ENCODE results near the gene SULT4A1.

Gene SULT4A1

DNA sequence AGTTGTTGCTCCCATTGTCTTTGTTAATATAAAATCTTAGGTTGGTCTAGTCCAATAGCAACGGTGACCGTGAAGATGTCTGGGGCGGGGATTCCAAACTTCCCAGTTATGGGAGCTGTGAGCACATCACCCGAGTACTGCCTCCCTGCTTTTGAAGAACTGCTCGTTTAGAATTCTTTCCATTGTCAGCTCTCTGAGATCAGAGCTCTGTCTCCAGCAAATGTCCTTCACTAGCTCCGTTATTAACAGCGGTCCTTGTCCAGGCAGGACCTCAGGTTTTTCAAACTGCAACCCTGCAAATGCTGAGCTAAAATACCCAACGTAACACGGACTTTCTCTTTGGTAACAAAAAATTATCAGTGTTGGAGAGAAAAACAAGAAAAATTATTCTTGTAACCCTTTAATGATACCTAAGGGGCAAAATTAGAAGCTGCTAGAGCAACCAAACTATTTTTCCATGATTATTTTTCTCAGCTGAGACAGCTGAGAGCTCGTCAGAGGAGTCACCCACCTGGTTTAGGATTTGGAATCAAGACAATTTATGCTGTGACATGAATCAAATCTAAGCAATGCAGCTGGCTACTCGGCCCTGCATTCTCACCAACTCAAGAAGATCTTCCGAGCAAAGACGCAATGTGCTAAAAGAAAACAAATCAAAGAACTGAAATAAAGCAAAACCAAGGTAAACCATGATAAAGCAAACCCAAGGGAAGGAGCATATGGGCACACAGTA lies 35.1 kb downstream of the SULT4A1 start:
- DNase-seq, result no peak

DNA sequence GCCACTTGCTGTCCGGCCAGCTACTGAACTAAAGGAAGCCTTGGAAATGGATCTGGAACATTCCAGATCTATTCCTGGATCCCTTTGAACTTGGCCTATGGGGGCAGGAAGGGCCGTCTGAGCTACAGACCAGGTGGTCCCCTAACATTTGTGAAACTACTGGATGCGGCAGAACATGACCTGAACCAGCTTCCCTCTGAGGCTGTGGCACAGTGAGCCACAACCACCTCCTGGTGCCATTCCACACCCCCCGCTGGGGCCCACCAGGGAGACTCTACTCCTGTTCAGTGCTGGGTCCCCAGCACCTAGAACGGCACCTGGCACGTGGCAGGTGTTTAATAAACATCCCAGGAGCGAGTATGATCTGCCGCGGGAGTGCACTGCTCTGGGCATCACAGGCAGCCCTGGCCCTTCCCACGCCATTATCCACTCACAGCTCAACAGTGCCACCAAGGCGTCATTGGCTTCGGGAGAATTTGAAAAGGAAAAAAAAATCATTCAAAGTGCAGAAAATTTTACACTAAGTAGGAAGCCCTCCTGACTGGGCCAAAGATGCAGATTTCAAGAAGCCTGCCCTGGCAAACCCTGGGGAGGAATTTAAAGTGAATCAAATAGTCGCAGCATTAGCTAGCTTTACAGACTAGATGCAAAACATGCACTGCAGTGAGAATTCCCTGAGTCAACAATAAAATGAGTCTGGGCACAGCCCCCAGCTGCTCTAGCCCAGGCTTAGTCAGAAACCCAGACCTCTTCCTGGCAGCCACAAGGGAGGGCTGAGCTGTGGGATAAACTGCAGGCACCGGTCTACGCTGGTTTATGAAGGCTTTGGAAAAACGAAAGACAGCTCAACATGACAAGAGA lies 35.9 kb downstream of the SULT4A1 start:
- no peak for DNase-seq

DNA sequence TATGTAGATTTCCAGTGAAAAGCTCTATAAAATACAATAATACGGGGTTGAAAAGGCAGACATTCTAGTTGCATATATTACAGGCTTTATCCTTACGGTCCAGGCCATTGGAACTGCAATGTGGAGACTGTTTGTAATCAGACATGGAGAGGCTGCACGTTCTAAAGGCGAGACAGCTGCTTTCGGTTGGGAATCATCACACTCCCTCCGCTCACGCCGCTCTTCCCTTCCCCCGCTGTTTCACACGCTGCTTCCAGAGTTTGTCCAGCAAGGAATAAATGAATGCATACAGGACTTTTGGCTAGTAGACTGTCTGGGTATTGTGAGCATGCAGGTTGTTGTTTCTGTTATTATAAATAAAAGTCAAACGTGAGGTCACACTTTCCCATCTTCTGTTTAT lies 36.7 kb downstream of the SULT4A1 start:
- DNase-seq, result no peak

DNA sequence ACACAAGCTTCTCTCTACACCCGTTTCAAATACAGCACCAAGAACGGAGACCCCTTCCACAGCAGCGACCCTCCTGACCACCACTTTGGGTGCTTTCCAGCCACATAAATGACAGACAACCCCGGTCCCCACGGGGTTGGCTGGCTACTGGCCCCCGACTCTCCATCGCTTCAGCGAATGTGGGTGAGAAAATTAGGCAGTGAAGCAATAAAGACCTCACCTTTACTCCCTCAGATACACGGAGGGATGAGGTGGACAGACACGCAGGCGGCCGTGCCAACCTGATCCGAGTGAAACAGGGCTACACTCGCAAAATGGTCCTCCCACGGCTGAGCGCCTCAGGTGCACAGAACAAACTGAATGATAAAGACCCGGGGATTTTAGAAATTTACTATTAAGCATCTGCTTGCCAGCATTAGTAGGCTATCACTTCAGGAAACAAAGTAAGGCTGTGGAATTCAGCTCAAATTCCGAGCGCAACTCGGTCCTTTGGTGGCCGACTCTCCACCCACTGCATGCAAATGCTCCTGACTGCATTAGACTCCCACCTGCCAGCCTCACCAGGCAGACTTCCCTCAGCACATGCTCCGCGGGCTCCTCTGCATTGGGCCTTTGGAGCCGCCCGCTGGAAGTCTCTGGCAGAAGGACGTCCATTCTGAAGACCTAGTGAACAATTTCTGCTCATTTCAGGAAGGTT lies 37.4 kb downstream of the SULT4A1 start:
- DNase-seq, result no peak

DNA sequence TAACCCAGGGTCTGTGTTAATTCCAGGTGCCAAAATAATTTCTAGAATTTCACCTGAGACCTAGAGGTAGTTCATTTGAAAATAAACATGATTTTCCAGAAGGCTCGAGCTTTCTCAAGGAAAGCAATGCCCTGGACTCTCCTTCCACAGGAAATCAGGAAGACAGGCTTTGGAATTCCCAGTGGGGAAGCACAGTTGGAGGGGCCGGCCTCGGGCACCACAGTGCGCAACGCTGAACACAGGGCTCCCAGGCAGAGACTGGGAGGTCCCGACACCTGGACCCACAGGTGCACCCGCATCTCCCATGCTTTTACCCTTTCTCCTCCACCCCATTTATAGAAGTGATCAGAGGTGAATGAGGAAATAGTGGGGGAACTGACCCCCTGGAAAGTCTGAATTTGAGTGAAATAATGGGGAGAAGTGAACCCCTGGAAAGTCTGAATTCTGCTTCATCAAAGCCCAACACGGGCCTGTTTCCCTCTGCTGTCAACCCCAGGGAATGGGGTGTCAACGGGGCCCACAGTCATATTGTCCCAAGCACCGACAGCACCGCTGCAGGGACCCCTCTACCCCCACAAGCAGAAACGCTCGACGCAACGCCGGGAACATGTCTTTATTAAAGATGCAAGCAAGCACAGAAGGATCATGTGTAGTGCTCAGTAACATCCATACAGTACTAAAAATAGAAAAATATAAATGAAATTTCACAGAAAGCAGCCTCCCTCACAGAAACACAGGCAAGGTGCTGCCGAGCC lies 38.2 kb downstream of the SULT4A1 start:
- DNase-seq, result no peak

DNA sequence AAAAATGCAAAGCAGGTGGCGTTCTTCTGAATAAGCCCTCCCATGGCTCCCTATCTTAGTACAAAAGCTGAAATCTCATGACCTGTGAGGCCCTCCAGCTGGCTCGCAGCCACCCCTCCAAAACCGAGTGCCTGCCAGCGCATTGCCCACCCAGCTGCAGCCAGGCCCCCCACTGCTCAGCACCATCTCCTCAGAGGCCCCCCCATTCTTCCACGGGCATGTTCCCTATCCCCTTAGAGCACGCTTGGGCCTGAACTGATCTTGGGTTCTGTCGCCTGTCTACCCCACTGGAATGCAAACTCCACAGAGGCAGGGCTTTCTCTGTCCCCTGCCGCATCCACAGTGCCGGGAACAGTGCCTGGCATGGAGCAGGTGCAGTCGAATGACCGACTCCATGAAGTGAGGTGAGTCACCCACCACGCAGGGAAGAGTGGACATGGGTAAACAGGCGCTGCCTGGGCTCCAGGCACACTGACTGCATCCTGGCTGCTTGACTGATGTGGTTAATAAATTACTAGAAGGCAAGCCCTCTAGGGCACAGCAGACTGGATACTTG lies 38.9 kb downstream of the SULT4A1 start:
- DNase-seq, result no peak

DNA sequence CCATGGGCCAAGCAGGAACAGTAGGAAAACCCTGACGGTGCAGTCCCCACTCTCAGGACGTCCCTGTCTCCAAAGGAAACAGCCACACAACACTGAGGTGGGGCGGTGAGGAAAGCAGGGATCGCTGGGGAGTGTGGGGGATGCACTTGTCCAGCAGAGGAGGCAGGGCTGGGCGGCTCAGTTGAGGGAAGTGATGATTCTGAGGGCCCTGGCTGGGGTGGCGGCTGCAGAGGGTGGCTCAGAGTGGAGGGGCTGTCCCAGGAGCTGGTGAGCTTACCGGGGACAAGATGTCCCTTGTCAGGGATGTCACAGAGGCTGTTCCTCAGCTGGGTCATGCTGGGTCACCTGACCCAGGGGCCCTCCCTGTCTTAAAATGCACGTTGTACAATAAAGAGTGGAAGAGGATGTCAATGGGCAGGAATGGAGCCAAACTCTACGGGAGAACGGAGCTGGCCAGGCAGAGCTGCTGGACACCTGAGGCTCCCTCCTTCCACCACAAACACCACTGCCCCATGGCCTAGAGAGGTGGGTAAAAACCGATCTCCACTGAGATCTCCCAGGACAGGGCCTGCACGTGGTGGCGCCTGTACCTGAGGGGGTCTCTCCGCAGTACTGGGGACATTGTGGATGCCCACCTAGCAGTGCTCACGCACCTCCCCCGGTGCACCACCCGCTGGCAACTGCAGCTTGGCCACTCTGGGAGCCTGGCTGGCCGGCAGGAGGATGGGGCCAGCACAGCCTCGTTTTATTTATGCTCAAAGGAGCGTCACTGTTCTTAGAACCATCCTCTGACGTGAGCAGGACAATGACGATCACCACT lies 40.5 kb downstream of the SULT4A1 start:
- no peak for DNase-seq

DNA sequence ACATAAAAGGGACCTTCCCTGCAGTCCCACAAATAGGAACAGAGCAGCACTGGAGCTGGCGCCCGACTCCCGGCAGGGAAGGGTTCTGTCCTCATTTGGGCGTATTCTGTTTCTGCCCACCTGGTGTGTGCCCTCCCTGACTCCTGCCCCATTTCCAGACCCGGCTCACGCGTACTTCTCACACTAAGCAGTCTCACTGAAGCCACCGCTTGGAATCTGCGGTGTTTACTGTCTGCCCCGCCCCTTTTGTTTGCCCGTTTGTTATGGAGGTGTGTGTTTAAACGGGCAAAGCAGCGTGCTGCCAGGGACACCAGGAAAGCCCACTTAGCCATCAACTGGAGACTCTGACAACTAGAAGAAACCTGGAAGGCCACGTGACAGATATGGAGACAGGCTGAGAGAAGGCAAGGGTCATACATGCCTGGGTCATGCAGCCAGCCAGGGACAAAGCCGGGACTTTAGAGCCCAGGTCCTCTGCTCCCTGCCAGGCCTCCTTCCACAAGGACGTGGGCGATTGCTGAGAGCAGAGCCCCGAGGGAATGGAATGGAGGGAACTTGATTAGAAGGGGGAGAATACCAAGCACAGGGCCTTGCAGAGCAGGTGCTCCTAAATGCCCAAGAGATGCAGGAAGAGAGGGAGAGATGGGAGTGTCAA lies 41.5 kb downstream of the SULT4A1 start:
- no peak for DNase-seq

DNA sequence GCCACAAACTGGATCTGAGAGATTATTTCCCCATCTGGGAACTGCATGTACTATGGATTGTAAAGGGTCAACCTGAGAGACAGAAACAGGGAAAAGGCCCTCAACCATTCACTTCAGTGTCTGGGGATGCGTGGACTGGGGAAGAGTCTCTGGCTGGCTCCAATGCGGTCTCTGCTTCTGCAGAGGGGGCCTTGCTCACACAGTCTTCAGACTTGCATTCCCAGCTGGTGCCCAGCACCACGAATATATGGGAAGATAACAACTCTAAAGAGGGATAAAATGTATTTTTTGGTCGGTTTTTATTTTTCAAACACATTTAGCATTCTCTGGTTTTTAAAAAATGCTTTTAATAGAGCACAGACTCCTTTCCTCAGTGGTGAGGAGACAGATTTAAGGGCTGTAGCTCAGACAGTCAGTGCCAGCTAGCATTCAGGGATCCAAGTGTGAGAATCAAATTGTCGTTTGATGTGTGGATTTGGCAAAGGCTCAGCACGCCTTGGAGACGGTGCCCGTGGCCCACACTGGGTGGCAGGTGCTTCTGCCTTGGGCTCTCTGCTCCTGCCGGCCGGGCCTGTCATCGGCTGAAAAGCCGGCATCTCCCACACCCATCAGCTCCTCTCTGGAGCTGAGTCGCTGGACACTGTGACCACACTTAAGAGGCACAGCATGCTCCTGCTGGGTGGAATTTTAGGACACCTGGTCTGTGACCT lies 42.2 kb downstream of the SULT4A1 start:
- no peak for DNase-seq

DNA sequence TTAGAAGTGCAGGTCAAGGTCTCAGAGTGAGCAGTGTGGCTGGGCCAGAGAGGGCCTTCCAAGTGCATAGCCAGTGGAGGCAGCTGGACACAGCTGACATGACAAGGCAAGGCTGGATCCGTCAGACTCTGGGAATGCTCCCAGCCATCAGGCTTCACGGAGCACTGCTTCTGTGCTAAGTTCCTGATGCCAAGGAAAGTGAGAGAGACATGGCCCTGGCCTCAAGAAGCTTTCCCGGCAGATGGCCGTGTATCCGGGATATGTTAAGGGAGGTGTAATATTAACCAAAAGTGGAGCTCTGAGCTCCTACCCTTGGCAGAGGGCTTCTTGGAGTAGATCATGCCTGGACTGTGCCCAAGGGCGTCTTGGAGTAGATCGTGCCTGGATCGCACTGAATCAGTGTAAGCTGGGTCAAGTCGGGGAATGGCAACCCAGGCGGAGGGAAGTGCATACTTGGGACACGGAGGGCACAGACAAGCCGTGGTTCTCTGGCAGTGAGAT lies 42.8 kb downstream of the SULT4A1 start:
- DNase-seq, result no peak

DNA sequence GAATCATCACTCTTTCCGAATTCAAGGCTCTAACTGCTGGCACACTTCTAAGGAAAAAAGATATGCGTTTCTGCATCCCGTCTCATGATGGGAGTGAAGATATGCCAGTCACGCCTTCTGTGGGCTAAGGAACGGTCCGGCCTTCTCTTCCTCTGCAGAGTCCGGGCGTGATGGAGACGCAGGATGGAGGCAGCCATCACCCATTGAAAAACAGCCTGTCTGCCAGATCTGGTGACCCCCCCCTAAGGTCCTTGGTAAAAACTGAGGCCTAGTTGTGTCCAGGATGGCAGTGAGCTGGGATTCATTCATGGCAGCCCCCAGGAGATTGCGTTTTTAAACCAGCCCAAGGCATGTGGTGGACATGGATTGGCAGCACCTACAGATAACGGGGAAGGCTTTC lies 43.3 kb downstream of the SULT4A1 start:
- no peak for DNase-seq

DNA sequence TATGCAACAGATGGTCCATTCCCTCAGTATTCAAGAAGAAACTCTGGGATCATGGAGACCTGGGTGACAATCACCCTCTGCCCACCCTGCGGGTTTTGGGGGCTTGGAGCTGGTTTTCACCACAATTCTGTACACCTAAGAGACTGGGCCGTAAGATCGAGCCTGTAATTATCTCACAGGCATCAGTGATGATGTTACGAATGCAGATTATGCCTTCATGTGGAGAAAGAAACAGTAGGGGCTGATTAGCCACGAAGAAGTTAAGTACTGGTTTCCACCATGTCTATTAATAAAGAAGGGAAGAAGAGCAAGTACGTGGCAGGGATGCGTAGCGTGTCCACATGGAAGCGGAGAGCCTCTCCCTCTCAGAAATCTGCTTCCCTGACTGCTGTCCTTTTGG lies 44.9 kb downstream of the SULT4A1 start:
- DNase-seq, result no peak

DNA sequence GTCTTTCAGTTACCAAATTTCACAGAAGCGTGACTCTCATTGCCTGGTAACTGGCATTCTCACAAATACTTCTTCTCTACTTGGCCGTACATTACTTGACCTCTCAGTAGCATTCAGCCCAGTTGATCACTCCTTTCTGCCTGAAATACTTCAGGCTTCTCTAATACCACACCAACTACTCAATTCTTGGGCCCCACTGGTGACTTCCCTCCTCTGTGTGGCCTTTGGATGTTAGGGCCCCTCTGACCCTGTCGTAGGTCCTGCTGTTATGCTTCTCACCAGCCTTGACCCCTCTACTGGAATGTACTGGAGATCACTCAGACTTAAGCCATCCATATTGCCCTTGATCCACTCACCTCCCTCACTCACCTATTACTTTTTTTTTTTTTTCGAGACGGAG lies 48.0 kb downstream of the SULT4A1 start:
- DNase-seq, result no peak

DNA sequence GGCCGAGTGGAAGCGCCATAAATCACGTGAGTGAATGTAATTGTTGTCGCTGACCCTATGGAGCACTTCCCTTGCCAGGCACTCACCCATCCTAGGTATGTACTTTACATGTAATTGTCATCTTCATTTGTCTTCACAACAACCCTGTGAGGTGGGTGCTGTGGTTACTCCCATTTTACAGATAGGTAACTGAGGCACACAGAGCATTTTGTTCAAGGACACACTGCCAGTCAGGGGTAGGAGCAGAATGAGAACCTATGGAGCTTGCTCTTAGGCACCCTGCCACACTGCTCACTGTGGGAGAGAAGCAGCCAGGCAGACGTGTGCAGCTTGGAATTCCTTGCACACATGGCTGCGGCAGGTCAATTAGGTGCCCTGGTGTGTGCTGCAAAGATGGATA lies 49.4 kb downstream of the SULT4A1 start:
- DNase-seq, result no peak

DNA sequence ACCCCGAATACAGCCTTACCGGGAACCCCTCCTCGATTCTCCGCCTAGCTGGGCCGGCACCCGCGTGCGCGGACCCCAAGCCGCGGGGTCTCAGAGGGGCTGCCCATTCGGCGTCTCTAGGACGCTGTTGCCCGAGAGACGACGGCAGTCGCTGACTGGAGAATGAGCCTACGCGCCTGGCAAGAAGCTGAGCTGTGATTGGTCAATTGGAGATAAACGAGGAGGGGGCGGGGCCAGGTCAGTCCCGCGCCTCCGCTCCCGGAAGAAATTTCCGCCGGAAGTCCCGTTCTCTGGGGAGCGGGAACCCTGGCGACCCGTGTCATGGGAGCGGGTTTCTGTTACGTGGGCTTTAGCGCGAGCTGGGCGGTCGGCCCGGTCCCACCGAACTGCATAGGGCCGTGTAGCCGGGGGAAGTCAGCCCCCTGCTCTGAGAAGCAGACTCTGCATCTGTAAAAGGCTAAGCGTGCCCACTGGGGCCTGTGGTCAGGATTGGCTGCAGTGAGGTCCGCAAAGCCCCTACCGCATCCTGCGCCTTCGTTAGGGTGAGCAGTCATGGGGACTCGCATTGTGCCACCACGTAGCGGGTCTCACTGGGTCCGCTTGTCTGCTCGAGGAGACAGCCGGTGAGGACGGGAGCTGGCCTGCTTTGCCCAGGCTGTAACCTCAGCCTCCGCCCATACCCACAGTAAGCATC lies 50.0 kb downstream of the SULT4A1 start, which contains the start of gene EFCAB6:
TSS of gene EFCAB6 (minus strand) at position 157 of the 694 bp plus-strand sequence. CDS start 29,987 bp downstream, outside the sequence.
- peak; percentile 91 for DNase-seq

DNA sequence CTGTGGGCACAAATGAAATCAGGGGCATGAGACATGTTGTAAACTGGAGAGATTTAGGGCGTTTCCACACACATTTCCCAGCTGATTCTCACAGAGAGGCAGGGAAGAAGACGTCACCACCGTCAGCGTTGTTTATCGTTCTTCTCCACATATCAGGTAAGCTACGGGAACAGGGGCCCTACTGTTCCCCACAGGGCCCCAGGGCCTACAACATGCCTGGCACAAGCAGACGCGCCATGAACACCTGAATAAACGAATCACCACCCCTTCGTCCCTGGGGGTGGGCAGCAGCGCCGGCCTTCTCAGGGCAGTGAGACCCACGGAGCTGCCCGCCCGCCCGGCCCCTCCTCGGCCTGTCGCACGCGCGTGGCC lies 50.5 kb downstream of the SULT4A1 start:
- no peak for DNase-seq

DNA sequence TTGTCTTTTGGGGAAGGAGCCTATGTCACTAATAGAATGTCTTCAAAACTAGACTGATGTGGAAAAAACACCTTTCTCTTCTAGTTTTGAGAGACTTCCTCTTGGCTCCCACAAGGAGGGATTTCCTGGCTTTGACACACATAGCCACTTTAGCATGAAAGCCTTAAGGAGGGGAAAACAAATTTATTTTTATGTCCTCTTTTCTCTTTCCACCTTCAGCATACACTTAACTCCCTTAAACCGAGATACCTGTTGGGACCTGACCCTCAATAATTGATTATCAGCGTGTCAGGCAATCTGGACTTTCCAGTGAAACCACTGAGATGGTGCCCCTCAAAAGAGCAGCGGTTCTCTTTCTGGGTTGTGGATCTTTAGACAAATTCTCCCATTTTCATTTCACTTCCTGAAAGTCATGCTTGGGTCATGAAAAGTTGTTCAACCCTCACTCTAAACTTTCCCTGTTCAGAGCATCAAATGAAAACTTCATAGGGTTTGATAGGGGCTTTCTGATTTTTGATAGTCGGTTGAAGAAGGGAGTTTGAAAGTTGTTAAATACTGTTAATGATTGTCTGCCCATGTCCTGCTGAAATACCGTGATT lies 59.3 kb downstream of the SULT4A1 start:
- no peak for DNase-seq

DNA sequence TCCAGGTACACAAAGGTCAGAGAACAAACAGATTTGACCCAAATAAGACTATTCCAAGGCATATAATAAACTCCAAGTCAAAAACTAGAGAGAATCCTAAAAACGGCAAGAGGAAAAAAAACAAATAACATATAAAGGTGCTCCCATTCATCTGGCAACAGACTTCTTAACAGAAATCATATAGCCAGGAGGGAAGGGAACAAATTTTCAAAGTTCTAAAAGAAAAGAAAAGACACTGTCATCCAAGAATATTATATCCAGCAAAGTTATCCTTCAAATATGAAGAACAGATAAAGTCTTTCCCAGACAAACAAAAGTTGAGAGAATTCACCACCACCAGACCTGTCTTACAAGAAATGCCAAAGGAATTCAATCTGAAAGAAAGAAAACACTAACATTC lies 61.3 kb downstream of the SULT4A1 start:
- DNase-seq, result no peak

DNA sequence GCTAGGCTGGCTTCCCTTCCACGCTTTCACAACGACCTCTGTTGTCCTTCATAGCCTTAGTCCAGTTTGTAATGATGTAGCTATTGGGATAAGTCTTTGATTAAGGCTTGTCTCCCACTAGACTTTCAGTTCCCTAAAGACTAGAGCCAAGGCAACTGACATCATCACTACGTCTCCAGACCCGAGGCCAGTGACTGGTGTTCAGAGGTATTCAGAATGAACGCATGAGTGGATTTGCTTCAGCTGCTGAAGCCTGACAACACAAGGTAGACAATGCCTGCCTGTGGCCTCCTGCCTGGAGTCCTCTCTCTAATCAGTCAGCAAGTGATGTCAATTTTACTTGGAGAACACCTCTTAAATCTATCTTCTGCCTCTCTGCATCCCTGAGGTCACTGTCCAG lies 63.8 kb downstream of the SULT4A1 start:
- DNase-seq, result no peak

All from CD4-positive, alpha-beta T cell treated with Interleukin-6 for 4 hours (primary cell).